ENCODE data around the gene CD180.

DNA sequence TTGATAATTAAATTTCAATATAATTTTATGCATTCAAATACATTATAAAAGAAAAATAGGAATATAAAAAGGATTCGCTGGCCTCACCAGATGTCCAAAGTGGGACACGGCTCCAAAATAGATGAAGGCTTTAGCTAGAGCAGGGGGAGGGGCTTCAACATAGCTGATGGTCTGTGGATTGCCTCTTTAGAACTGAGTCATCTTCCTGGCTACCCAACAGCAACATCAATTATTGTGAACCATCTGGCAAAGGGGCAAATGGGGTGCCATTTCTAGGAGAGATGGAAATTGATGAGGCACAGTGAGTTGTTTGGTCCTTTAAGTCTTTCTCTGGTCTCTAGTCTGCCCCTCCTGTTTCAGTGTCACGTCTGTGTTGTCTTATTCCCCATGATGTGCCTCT is 44.2 kb upstream of the CD180 start:
- TF ChIP-seq POLR2A (IDR thresholded peaks at IDR 0.05; ENCODE audit: low read depth, low read length) (no peak), TAF1 (IDR thresholded peaks at IDR 0.05; ENCODE audit: borderline replicate concordance, low read depth, low read length) (no peak), POLR2AphosphoS5 (IDR thresholded peaks at IDR 0.05; ENCODE audit: low read depth, low read length) (no peak)
